Measurements from ENCODE around the gene MRTFA.

Gene MRTFA

DNA sequence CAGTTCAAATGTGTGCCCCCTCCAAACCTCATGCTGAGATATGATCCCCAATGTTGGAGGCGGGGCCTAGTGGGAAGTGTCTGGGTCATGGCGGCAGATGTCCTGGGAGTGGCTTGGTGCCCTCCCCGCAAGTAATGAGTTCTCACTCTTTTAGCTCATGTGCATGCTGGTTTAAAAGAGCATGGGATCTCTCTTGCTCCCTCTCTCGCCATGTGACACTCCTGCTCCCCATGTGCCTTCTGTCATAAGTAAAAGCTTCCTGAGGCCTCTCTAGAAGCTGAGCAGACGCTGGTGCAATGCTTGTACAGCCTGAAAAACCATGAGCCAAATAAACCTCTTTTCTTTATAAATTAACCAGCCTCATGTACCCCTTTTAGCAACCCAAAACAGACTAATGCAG is 167.3 kb downstream of the MRTFA start:
- H3K4me1 ChIP-seq (ENCODE audit: control insufficient read depth, insufficient read depth, low read length) = peaks cover 21% of the 10 kb centered on the region
- no peak overlapping the region for H3K27ac ChIP-seq (ENCODE audit: low read depth, low read length)
- no peak overlapping the region for H3K4me3 ChIP-seq (ENCODE audit: low read depth, low read length)
- no peaks in the 10 kb centered on the region for H3K36me3 ChIP-seq (ENCODE audit: control insufficient read depth, insufficient read depth, low read length)
- H3K27me3 ChIP-seq (ENCODE audit: control insufficient read depth, insufficient read depth, low read length) = no peaks in the 10 kb centered on the region
- no peak overlapping the region for H3K9ac ChIP-seq (ENCODE audit: low read depth, low read length)
- H3K9me3 ChIP-seq (ENCODE audit: control insufficient read depth, insufficient read depth, low read length) = no peaks in the 10 kb centered on the region

DNA sequence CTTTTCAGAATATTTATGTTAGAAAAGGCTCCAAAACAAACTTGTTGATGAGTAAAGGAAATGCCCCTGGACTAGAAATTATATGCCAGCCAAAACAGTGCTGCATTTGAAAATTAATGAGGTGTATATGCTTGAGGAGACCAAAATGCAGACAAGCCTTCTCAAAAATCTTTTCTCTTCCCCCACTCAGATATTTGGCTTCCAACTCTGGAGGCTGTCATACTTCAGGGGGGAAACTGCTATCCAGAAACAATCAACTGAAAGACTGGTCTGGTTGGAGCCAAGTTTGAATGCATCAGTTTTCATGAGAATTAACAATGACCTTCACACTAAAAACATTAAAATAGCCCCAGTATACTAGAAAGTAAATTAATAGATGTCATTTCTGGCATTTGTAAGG is 167.9 kb downstream of the MRTFA start:
- Histone ChIP-seq H3K27ac (ENCODE audit: low read depth, low read length) (no peak overlapping the region), H3K9me3 (ENCODE audit: control insufficient read depth, insufficient read depth, low read length) (no peaks in the 10 kb centered on the region), H3K27me3 (ENCODE audit: control insufficient read depth, insufficient read depth, low read length) (no peaks in the 10 kb centered on the region), H3K4me3 (ENCODE audit: low read depth, low read length) (no peak overlapping the region), H3K36me3 (ENCODE audit: control insufficient read depth, insufficient read depth, low read length) (no peaks in the 10 kb centered on the region), H3K9ac (ENCODE audit: low read depth, low read length) (no peak overlapping the region), H3K4me1 (ENCODE audit: control insufficient read depth, insufficient read depth, low read length) (peaks cover 21% of the 10 kb centered on the region)

DNA sequence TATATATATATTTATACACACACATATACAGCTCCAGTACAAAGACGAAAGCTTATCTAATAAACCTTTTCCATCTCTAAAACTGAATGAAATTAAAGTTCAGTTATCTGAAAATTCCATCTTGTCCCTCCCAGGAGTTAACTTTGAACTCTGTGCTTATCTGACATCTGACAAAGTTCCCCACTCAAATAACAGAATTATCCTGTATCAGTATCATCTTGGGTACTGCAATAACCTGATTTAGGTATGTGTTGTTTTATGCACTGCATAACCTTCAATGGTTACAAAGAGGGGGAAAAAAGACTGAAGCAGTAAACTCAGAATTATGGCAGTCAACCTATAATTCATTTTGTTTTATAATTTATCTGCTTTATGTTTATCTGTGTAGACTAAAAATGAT is 169.5 kb downstream of the MRTFA start:
- Histone ChIP-seq H3K9ac (ENCODE audit: low read depth, low read length) (no peak overlapping the region), H3K27me3 (ENCODE audit: control insufficient read depth, insufficient read depth, low read length) (no peaks in the 10 kb centered on the region), H3K36me3 (ENCODE audit: control insufficient read depth, insufficient read depth, low read length) (peaks cover 6% of the 10 kb centered on the region; the same call in 1 of the 2 replicates), H3K9me3 (ENCODE audit: control insufficient read depth, insufficient read depth, low read length) (no peaks in the 10 kb centered on the region), H3K27ac (ENCODE audit: low read depth, low read length) (no peak overlapping the region), H3K4me1 (ENCODE audit: control insufficient read depth, insufficient read depth, low read length) (peaks cover 11% of the 10 kb centered on the region), H3K4me3 (ENCODE audit: low read depth, low read length) (no peak overlapping the region)

DNA sequence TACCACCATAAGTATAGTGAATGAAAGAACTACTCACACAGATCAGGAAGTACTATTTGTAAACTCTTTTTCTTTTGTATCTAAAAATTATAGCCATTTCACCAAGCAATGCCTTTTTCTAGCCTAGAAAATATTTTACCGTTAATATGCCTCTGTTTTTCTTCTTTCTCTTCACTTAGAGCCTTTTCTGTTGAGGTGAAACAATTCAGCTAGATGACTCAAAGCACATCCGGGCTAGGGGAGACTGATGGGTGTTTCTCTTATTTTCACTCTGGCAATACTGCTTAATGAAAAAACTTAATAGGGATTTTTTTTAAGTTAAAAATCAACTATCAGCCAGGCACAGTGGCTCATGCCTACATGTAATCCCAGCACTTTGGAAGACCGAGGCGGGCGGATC is 172.8 kb downstream of the MRTFA start:
- no peaks in the 10 kb centered on the region for H3K4me1 ChIP-seq (ENCODE audit: control insufficient read depth, insufficient read depth, low read length)
- H3K4me3 ChIP-seq (ENCODE audit: low read depth, low read length) = no peak overlapping the region
- no peaks in the 10 kb centered on the region for H3K9me3 ChIP-seq (ENCODE audit: control insufficient read depth, insufficient read depth, low read length)
- H3K36me3 ChIP-seq (ENCODE audit: control insufficient read depth, insufficient read depth, low read length) = peaks cover 15% of the 10 kb centered on the region
- H3K27me3 ChIP-seq (ENCODE audit: control insufficient read depth, insufficient read depth, low read length) = no peaks in the 10 kb centered on the region
- no peak overlapping the region for H3K27ac ChIP-seq (ENCODE audit: low read depth, low read length)
- no peak overlapping the region for H3K9ac ChIP-seq (ENCODE audit: low read depth, low read length)

DNA sequence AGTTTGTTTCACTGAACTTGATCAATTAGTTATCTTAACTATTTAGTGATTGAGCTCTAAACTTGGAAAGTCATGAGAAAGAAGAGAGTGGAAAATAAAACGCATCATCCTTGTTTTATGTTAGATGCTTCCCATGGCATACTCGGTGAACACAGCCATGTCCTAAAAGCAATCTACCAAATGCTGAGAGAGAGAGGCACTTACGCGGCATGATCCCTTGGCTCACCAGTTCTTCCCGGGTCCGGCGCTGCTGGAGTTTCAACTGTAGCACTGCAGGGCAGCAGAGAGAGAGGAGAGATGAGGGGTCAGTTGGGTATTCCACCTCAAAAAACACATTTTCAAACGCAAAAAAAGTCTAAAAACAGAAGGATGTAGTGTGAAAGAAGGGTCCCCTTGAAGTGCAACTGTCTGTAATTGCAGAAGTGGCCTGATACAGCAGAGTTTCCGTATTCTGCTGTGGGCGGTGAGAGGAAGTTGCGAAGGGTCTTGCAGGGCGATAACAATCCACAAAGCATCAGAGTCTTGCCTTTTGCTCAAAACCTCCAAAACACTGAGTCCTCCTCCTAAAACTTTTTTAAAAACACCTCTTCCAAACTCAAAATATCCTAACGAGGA is 173.4 kb downstream of the MRTFA start:
- no peaks in the 10 kb centered on the region for H3K9me3 ChIP-seq (ENCODE audit: control insufficient read depth, insufficient read depth, low read length)
- H3K36me3 ChIP-seq (ENCODE audit: control insufficient read depth, insufficient read depth, low read length) = peaks cover 15% of the 10 kb centered on the region
- H3K27me3 ChIP-seq (ENCODE audit: control insufficient read depth, insufficient read depth, low read length) = no peaks in the 10 kb centered on the region
- no peak overlapping the region for H3K9ac ChIP-seq (ENCODE audit: low read depth, low read length)
- H3K4me3 ChIP-seq (ENCODE audit: low read depth, low read length) = no peak overlapping the region
- no peaks in the 10 kb centered on the region for H3K4me1 ChIP-seq (ENCODE audit: control insufficient read depth, insufficient read depth, low read length)
- no peak overlapping the region for H3K27ac ChIP-seq (ENCODE audit: low read depth, low read length)

DNA sequence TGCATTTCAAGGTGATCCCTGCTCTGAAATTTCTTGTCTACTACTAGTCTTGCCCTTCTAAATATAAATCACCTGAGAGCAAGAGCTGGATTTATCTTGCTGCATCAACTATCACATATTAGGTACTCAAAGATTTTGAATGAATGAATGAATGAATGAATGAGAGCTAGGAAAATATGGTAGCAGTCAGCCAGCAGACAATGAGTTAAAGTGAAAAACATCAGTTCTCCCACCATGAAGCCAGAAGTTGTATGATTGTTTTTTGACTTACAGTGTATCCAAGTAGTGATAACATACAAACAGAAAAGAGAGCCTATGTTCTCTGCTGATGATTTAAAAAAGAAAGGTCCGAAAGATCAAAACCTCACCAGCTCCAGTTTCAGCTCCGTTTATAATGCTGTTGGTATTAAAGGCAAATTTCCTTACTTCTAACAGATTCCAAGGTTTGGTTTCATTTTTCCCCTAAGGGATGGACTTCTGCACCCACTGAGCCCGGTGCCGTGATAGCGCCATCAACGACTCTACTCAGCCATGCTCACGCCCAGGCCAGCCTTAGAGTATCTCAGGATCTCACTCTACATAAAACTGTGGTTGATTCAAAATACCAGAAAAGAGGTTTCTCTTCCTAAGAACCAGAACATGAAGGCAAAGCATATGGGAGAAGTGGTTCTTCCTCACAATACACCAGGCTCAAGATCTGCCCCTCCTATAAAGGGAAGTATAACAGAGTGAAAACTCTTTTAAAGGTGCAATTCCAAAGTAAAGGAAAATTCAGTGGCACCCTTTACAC is 174.1 kb downstream of the MRTFA start:
- H3K4me3 ChIP-seq (ENCODE audit: low read depth, low read length) = no peak overlapping the region
- no peak overlapping the region for H3K9ac ChIP-seq (ENCODE audit: low read depth, low read length)
- peaks cover 15% of the 10 kb centered on the region for H3K36me3 ChIP-seq (ENCODE audit: control insufficient read depth, insufficient read depth, low read length)
- H3K27me3 ChIP-seq (ENCODE audit: control insufficient read depth, insufficient read depth, low read length) = no peaks in the 10 kb centered on the region
- no peaks in the 10 kb centered on the region for H3K4me1 ChIP-seq (ENCODE audit: control insufficient read depth, insufficient read depth, low read length)
- H3K9me3 ChIP-seq (ENCODE audit: control insufficient read depth, insufficient read depth, low read length) = no peaks in the 10 kb centered on the region
- no peak overlapping the region for H3K27ac ChIP-seq (ENCODE audit: low read depth, low read length)

DNA sequence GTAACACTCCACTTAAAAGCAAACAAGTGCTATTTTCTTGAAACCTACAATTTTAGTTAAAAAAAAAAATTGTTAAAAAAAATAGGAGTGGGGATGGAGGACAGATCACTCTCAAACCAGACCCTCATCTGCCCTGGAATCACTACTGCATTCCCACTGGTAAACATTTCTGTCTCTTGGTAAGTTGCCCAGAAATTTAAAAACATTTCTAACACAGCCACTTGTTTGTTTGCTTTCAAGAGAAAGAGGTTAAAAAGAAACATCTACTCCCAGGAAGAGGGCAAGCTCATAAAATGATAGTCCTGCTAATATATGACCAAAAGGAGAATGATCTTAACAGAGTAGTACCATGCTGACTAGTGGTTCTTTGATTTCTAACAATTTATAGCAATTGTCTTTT is 182.8 kb downstream of the MRTFA start:
- H3K27me3 ChIP-seq (ENCODE audit: control insufficient read depth, insufficient read depth, low read length) = no peaks in the 10 kb centered on the region
- H3K36me3 ChIP-seq (ENCODE audit: control insufficient read depth, insufficient read depth, low read length) = no peaks in the 10 kb centered on the region
- H3K4me1 ChIP-seq (ENCODE audit: control insufficient read depth, insufficient read depth, low read length) = peaks cover 17% of the 10 kb centered on the region
- H3K27ac ChIP-seq (ENCODE audit: low read depth, low read length) = no peak overlapping the region
- H3K9ac ChIP-seq (ENCODE audit: low read depth, low read length) = no peak overlapping the region
- H3K4me3 ChIP-seq (ENCODE audit: low read depth, low read length) = no peak overlapping the region
- no peaks in the 10 kb centered on the region for H3K9me3 ChIP-seq (ENCODE audit: control insufficient read depth, insufficient read depth, low read length)

DNA sequence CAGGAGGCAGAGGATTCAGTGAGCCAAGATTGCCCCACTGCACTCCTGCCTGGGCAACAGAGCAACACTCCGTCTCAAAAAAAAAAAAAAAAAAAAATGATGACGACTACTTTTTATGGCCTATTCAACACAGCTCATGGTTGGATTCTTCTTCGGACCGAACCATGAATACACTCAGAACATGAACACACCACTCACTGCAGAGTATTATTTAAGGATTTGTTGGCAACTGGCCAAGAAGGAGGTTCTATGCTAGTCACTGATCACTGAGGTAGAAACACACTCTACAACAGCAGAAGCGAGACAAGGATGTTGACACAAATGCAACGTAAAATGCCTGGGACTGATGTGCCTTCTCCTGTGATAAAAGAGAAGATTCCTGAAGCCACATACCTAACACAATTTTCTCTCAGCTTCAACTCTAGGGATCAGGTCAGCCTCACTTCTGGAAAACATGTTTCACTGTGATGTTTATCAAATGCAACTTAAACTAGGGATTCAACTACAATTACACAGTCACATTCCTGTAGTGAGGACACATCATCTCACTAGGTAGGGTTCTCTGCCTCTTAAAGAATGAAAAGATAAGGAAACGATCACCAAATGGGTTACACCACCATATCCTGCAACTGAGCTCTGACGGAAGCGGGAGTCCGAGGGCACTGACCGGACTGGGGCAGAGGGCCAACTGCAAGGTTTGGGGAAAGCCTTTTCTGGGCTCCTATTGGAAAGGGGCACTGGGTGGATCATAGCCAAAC is 183.6 kb downstream of the MRTFA start:
- no peak overlapping the region for H3K27ac ChIP-seq (ENCODE audit: low read depth, low read length)

DNA sequence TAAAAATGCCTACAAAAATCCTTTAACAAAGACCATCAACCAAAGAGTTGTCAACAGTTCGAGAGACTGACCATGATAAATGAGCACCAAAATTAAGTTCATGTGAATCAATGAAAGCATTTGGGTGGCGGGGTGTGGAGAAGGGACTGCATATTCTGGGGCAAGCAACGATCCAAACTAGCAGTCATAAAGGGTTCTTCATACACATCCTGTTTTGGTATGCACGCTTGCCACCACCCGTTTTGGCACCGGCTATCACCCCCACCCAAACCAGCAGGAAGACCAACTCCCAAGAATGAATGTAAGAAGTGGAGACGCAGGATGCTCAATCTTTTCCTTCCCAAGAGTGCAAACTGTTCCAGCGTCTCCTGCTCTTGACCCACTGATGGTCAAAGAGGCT is 185.3 kb downstream of the MRTFA start:
- no peaks in the 10 kb centered on the region for H3K36me3 ChIP-seq (ENCODE audit: control insufficient read depth, insufficient read depth, low read length)
- no peak overlapping the region for H3K4me3 ChIP-seq (ENCODE audit: low read depth, low read length)
- H3K9me3 ChIP-seq (ENCODE audit: control insufficient read depth, insufficient read depth, low read length) = no peaks in the 10 kb centered on the region
- no peak overlapping the region for H3K9ac ChIP-seq (ENCODE audit: low read depth, low read length)
- no peak overlapping the region for H3K27ac ChIP-seq (ENCODE audit: low read depth, low read length)
- H3K27me3 ChIP-seq (ENCODE audit: control insufficient read depth, insufficient read depth, low read length) = no peaks in the 10 kb centered on the region
- H3K4me1 ChIP-seq (ENCODE audit: control insufficient read depth, insufficient read depth, low read length) = peaks cover 17% of the 10 kb centered on the region

More for the DNA sequence above, 183.6 kb downstream of the MRTFA start:
- Histone ChIP-seq H3K9me3 (ENCODE audit: control insufficient read depth, insufficient read depth, low read length) (no peaks in the 10 kb centered on the region), H3K27me3 (ENCODE audit: control insufficient read depth, insufficient read depth, low read length) (no peaks in the 10 kb centered on the region), H3K36me3 (ENCODE audit: control insufficient read depth, insufficient read depth, low read length) (no peaks in the 10 kb centered on the region), H3K9ac (ENCODE audit: low read depth, low read length) (no peak overlapping the region), H3K4me1 (ENCODE audit: control insufficient read depth, insufficient read depth, low read length) (peaks cover 17% of the 10 kb centered on the region), H3K4me3 (ENCODE audit: low read depth, low read length) (no peak overlapping the region)

DNA sequence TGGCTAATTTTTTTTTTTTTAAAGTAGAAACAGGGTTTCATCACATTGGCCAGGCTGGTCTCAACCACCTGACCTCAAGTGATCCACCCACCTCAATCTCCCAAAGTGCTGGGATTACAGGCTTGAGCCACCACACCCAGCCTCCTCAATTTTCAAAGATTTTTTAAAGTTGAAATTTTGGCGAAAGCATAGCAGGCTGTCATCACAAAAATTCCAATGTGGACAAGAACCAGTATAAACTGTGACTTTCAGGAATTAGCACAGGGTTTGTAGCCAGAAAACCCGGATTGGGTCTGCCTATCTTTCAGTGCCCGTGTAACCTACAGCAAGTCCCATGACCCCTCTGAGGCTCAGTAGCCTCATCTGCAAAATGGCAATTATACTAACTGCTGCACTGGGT is 185.9 kb downstream of the MRTFA start:
- Histone ChIP-seq H3K4me1 (ENCODE audit: control insufficient read depth, insufficient read depth, low read length) (peaks cover 17% of the 10 kb centered on the region), H3K4me3 (ENCODE audit: low read depth, low read length) (no peak overlapping the region), H3K27ac (ENCODE audit: low read depth, low read length) (no peak overlapping the region), H3K36me3 (ENCODE audit: control insufficient read depth, insufficient read depth, low read length) (no peaks in the 10 kb centered on the region), H3K9ac (ENCODE audit: low read depth, low read length) (no peak overlapping the region), H3K27me3 (ENCODE audit: control insufficient read depth, insufficient read depth, low read length) (no peaks in the 10 kb centered on the region), H3K9me3 (ENCODE audit: control insufficient read depth, insufficient read depth, low read length) (no peaks in the 10 kb centered on the region)

DNA sequence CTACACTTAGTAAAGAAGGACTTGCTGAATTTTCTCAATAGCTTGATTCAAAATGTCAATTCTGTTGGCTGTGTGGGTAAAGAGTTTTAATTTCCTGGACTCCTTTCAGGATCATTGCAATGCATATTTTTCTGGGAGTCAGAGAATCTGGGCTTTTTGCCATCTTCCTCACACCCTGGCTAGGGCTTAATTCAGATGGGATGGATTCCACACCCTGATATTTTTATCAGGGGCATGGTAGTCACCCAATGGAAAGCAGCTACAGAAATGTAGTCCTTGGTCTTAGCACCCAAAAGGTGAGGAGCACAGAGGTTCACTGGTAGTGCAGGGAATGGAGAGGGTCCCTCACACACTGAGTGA is 186.9 kb downstream of the MRTFA start:
- Histone ChIP-seq H3K4me1 (ENCODE audit: control insufficient read depth, insufficient read depth, low read length) (peaks cover 17% of the 10 kb centered on the region), H3K9me3 (ENCODE audit: control insufficient read depth, insufficient read depth, low read length) (no peaks in the 10 kb centered on the region), H3K4me3 (ENCODE audit: low read depth, low read length) (no peak overlapping the region), H3K27ac (ENCODE audit: low read depth, low read length) (no peak overlapping the region), H3K9ac (ENCODE audit: low read depth, low read length) (no peak overlapping the region), H3K27me3 (ENCODE audit: control insufficient read depth, insufficient read depth, low read length) (no peaks in the 10 kb centered on the region), H3K36me3 (ENCODE audit: control insufficient read depth, insufficient read depth, low read length) (no peaks in the 10 kb centered on the region)

Measured in HUES48 (cell line).